Body of pancreas (tissue), 4 donors: Measurements from ENCODE around the gene ZNF24.

Source experiments
- CTCF ChIP-seq, 7 experiments: fragments of 450-650 bp in 4 of 7; fragments of 200-600 bp in 3 of 7; sonication (generic) in 3 of 7; IDR thresholded peaks; one replicate each; pipeline ENCODE4 v1.5.1; 2016 to 2019; ENCODE audit warnings: antibody characterized with exemption in 7 of 7
- POLR2A ChIP-seq, 3 donors: fragments of 450-650 bp; IDR thresholded peaks; one replicate each; pipeline ENCODE4 v1.6.1; 2016; ENCODE audit warnings: antibody characterized with exemption in 3 of 3, mild to moderate bottlenecking in 2 of 3

GRCh38 chr18:35343488-35343935 lies 708 bp downstream of the ZNF24 start:
- TF ChIP-seq CTCF (IDR thresholded peaks at IDR 0.05), result no peak
- no peak for TF ChIP-seq POLR2A (IDR thresholded peaks at IDR 0.05)
